NK-92 (cell line): Measurements from ENCODE around the gene PDE10A.

Experiments used
- DNase-seq: peaks from one replicate; lab custom pipeline; 2025; ENCODE audit not compliant: unreplicated experiment; lab: John Stamatoyannopoulos, UW

Gene PDE10A

DNA sequence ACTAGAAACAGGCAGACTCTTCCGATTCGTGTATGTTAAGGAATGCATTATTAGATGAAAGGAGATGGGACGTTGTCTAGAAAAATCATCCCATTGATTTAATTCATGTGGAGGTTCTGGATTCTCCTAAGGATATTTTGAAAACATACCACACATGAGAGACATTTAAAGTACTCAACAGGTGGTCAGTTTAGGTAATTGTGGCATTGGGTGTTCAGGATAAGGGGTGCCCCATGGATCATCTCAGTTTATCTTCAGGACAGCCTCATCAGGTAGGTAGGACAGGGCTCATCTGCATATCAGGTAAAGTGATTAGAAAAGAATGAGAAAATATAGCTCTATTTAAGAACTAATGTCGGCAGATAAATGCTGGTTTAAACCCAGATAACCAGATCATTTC, 15.9 kb upstream of the PDE10A start:
- no peak for DNase-seq

DNA sequence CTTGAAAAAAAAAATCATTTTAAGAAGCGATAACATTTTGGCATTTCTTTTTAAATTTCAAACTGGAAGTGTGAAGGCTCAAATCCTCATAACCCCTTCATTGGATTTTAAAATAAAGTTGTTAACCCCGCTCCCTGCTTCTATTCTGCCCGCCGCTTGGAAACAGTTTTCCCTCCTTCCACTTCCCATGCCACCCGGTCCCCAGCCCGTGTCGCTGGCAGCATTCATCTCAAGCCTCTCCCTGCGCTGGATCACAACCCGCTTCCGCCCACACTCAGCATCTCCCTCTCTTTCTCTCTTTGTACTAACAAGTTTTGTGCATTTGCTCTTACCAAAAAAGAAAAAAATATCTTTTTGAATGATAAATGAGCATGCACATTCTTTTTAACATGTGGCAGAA, 15.4 kb upstream of the PDE10A start:
- DNase-seq = no peak

DNA sequence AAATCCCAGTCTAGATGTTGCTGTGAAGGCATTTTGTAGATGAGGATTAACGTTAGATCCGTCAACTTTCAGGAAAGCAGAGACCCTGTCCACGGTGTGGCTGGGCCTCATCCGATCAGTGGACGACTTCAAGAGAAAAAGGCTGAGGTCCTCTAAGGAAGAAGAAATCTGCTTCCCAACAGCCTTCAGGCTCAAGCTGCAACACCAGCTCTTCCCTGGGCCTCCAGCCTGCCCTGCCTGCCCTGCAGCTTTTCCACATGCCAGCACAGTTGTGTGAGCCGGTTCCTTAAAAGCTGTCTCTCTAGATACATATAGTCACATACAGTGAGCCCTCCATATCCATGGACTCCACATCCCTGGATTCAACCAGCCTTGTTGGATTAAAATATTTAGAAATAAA, 14.1 kb upstream of the PDE10A start:
- no peak for DNase-seq

DNA sequence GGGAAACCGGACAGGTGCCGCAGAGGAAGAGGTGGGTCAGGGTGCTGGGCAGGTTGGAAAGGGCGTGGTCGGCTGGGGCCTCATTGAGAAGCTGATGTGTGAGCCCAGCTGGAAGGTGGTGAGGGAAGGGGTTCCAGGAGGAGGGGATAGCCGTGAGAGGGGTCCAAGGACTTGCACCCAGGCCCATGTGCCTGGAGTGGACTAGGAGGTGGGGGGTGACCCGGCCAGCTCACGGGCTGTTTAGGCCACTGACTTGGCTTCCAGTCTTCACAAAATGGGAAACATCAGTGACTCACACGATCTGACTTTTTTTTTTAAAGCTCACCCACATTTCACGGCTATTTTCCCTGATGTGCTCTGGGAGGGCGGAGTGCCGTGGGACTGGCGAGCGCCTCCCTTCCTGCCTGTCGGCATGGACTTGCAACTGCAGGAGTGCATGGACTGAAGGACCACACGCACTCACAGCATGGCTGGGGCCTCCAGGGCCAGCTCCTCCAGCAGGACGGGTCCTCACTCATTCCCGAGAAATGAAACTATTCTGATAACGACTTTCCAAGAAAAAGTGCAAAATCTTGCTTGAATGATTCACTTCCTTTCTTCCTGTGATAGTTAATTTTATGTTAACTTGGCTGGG, 13.5 kb upstream of the PDE10A start:
- DNase-seq = no peak

DNA sequence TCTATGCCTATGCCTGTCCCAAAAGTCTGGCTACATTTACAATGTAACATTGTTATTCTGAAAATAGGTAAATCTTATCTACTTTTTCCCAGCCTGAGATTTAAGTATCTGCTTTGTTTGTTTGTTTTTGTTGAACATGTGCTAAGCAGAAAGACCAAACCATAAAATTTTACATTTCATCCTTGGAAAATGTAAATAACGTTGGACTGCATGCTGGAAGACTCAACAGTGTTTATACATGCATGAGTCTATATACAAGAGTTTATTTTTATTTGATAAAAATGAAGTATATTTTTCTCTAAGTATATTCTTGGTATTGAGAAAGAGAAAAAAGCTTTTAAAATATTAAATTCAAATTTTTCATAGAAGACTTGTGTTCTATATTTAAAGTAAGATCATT, 12.1 kb upstream of the PDE10A start:
- no peak for DNase-seq

DNA sequence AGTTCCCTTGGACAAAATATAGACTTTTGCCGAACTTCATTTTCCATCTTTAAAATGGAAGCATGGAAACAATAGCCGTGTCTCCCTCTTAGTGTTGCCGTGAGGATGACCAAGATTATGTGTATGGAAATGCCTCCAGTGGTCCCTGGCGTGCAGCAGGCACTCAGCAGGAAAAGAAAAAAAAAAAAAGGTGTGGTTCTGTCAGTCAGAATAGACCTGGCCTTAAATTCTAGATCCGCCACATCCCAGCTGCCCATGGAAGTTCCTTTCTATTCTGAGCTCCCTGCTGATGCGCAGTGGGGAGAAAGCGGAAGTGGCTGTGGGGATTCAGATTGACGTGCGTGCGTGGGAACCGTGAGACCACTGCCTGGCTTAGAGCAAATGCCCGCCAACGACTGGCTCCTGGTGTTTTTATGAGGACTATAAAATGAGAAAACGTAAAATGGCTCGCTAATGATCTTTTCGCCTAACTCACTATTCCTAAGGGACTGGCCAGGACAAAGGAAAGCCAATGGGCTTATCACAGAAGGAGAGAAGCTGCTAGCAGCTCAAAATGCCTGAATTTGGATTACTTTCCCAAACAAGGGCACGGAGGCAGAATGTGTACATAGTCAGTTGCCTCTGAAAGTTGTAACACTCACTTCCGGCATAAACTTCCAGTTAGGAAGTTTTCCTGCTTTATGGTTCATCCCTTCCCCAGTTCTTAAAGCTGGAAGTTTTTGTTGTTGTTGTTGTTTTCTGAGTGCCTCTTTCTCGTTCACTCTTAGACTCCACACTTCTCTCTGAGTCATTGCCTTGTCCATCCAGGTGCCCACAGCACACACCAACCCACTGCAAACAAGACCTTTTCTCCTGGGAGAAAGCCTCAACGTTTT, 11.4 kb upstream of the PDE10A start:
- DNase-seq = no peak

DNA sequence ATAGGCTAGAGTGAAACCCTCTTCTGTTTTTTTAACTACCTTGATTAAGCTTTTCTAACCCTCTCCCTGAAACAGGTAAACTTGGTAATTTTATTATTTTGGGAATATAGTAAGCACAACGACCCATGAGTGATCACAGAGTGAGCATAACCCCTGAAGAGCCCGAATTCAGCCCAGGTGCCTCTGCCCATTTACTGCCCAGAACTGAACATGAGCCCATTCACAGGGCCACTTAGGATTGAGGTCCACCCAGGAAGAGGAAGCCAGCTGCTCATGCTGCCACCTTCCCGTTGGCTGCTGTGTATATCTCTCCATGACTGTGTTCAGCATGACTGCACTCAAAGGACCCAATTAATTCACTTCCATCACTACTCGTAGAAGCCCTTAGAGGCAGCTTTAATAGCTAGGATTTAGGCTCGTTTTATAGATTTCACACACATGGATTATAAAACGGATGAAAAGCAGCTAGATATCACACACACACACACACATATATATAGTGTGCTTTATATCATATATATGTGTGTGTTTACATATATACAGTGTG, 8.3 kb upstream of the PDE10A start:
- no peak for DNase-seq

DNA sequence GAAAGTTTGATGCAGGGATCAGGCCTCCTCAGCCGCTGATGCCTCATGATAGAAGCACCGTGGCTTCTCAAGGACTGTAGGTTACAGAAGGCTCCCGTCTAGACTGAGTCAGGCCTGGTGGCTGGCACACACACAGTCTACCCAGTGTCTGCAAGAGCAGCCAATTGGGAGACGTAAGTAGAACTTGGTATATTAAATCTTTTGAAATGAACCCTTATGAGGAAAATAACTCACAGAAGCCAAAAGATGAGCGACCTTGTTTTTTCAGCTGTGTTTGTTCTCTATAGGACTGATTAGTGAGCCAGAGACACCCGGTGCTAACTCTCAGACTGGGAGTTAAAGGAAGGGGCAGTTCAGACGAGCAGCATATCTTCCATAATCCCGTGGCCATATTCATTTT, 5.9 kb upstream of the PDE10A start:
- no peak for DNase-seq

DNA sequence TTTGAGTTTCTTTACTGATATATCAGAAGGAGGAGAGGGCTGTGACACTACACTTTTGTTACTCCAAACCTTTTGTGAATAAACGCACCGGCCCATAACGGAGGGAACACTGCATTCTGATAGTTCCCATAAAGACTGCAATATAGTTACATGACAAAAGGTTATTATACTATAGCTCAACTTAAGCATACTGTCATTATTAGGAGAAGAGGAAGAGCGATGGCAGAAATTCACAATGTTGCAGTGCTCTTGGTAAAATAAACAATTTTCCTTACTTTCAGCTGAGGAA, 2.3 kb upstream of the PDE10A start:
- DNase-seq = no peak

DNA sequence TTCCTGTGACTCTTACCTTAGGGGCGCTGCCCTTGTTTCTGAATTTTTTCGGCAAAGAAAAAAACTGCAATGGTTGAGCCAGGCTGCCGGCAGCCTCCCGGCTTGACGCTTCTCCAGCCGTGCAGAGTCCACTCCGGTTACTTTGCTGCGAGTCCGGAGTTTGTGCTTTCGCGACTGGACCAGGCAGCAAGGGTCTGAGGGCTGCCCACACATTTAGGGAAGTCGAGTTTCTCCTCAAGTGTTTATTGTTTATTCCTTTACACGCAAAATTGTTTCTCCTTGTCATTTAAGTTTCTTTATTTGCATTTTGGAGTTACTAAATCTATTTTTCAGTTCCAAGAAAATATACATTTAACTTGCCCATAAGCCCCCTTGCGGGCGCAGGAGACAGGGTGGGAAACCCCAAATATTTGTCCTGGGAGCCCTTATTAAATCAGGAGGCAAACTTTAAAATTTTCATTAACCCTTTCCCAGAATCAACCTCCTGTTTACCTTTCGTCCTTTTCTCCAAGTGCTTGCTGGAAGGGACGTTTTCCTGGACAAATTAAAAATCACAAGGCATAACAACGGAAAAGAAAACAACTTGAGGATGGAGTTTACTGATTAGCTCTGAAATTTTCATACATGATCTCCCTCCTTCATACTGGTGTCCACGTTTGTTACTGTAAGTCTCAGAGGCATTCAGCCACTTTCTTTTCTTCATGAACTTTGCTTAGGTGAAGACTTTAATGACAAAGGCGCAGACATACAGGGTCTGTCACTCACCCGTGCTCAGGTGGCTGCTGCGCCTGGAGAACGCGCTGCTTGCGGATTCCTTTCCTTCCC, 1.7 kb upstream of the PDE10A start:
- DNase-seq = no peak

DNA sequence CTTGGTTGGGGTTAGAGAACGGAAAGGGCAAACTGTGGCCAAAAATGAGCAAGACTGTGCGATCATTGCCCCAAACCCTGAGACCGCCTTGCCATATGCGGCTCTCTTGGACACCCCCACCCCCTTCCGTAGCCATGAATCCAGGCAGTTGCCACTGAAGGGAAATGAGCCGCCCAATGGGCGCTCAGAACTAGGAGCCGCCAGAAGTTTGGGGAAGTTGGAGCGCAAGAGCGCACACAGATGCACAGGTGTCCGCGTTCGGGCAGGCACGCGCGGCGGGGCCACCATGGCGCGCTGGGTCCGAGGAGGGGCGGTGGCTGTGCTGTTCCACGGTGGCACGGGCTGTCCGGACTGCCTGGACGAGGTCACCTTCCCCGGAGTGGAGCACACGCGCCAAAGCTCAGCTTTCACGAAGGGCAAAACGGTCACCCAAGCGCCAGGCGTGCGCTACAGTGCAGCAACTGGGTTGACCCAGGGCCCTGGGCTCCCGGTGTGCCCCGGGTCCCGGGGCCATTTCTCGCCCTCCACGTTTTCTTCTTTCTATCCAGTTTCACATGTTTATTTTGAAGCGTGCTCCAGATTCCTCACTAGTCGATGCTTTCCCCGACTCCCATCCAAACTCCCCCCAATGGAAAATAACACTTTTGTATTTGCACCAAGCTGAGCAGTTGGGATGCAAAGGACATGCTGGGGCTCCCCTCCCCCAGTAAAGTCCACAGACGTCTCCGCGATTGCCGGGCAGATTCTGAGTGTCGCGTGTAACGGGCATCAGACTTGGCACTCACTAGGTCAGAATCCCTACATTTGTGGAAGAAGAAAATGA, 906 bp upstream of the PDE10A start:
- DNase-seq = no peak

DNA sequence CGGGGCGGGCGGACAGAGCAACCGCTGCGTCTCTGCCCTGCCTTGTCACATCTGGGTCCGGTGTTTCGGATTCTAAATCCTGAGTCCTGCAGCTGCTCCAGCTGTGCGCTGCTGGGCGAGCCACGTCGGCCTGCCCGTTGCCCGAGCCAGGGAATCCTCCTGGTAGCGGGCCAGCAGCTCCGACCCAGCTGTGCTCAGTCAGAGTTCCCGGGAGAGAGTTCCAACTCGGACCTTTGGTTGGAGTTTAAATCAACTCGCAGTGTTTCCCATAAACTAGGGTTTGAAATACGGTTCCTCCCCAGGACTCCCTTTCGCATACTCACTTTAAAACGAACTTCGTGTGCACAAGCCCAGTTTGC, 315 bp upstream of the PDE10A start:
- no peak for DNase-seq

DNA sequence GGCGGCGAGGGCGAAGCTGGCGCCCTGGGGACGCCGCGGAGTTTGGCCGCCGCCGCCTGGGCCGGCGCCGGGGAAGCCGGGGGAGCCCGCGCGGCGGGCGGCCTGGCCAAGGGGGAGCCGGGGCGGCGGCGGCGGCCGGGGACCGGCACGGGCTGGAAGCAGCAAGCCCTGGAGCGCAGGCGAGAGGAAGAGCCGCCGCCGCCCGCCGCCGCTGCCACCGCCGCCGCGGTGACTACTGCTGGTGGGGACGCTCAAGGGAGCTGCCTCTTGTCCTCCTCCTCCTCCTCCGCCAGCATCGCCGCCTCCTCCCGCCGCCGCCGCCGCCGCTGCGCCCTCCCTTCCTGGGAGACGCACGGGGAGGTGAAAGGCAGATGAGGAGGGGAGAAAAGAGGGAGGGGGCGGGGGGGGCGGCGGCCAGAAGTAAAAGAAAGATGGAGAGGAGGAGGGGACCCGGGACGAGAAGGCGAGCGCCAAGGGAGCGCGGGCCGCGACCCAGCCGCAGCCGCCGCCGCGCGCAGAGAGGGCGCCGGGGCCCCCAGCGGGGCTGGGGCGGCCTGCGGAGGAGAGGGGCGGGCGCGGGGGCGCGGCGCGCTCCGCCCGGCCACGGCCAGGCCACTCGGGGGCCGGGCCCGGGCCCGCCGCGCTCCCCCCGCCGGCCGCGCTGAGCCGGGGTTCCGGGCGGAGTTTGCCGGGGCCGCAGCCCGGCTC, 846 bp downstream of the PDE10A start:
- no peak for DNase-seq

DNA sequence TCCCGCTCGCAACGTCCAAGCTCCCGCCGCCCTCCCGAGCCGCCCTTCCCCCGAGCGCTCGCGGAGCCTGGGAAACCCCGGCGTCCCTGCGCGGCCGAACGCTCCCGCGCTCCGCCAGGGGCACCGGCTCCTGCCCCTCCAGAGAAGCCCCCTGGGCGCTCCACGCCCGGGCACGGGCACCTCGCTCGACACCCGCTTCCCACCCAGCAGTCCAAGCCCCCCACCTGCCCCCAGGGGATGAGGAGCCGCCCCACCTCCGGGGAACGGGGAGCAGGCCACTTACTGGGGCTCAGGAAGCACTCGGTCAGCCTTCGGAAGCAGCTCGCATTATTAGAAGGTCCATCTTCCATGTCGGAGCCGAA, 1.4 kb downstream of the PDE10A start:
- DNase-seq = no peak

DNA sequence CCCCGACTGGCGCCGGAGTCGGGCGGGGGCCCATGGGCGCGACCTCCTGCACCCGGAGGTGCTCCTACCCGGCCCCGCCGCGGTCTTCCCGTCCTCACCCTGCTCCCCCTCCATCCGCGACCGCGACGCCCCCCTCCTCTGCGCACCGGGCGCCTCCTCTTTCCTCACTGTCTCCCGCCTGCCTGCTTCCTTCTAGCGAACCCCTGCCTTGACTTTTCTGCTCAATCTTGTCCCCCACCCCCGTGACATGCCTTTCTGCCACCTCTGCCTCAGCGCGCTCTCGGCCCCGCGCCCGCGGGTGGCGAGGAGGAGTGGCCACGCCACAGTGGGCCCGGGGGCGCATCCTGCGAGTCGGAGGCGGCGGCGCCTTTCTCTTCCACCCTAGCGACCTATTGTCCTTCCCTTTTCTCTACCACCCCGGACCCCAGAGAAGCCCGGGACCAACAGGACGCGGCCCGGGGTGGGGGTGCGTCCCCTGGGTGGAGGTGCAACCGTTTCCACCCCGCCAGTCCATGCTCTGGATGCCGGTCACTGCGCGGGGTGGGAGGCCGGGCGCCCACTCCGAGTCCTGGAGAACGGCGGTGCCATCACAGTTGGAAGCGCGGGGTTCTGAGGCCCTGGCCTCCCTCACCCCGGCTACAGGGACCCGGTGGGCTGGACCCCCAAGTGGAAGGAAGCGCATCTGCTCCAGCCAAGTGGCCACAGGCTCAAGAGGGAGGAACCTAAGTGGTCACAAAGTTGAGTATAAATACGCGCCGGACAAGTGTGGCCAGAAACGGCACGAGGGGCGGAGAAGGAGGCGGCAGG, 2.0 kb downstream of the PDE10A start:
- DNase-seq = no peak

DNA sequence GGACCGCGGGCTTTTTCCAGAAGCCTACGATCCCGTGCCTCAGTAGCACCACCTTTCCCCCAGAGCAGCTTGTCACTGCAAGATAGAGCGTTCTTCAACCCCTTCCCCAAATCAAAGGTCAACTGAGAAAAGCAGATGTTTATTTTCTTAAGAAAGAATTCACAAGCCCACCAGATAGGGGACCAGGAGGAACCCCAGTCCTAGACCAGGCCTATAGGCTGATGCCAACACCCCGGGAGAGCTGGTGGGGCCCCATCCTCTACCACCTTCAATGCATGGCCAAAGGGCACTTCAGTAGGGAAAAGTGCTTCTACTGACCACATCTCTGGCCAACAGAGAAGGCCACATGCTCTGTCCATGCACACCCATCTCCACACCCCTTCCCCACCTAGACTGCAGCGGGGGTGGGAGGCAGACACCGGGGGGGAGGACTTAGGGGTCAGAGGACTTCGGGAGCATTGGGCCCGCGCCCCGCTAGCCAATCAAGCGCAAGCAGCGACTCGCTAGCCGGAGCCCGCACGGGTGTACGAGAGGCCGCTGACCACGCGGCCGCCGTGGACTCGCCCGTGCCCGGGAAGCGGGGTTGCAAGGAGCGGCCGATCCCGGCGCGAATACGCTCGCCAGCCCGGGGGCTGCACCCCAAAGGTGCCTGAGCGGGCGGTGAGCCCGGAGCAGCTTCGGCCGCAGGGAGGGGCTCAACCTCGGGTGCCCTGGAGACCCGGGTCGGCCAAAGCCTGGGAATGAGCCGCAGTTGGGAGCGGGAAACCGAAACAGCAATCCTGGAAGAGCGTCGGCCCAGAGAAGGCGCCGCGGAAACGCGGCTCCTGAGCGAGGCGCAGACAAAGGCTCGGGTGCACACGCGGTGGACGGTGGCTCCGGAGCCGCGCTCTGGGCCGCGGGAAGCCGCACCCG, 2.8 kb downstream of the PDE10A start:
- DNase-seq = no peak

DNA sequence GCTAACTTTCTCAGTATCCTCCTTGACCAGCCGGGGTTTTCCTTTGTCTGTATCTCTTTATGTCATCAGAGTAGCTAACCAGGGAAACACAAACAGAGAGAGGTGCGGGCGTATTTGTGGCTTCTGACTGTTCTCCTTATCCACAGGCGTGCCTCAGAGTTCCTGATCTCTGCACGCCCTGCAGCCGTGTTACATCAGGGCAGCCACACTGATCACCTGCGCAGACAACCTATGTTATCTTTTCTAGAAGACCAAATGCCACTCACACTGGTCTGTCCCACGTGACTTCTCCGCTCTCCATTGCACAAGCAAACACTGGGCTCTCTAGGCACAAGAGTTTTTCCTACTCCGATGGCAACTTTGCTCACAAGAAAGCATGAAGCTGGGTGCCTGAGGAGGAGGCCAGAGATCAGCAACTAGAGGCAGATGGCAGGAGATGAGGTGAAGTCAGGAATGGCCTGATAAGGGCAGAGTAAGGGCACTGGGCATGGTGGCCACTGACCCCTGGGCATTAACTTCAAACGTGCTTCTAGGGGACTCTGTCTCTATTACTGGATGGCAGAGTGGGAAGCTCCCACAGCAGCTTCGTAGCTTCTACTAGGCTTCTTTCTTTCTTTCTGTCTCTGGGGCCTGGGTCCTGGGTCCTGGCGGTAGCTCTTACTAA, 4.5 kb downstream of the PDE10A start:
- no peak for DNase-seq

DNA sequence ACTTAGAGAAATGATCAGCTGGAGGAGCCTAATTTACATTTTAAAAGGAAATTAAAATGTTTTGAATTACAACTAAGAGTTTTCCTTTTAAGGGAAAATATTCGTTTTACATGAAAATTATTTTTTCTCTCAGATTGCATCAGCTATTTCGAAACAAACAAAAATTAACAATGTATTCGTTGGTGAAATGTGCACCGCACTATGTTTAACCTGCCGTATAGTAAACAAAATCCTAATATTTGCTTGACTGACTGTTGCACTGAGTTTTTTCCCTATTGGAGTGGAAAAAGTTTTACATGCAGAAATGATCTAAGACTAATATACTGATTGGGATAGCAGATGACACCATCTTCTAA, 5.7 kb downstream of the PDE10A start:
- no peak for DNase-seq
